ENCODE measurements around the gene SPAG16.

SPAG16 gene

GRCh38 chr2:214265991-214266489, 981.8 kb downstream of the SPAG16 start:
- no peaks in the 10 kb centered on the region for H3K36me3 ChIP-seq (ENCODE audit: control insufficient read depth, insufficient read depth, low read length)
- WGBS, 2 experiments (ENCODE audit: insufficient coverage in 2 of 2), result no CpG with 5 or more reads among the region's 3 CpGs
- H3K27ac ChIP-seq (ENCODE audit: low read depth, low read length, severe bottlenecking), result no peak overlapping the region
- H3K9me3 ChIP-seq (ENCODE audit: control insufficient read depth, low read length), result no peaks in the 10 kb centered on the region
- H3K4me3 ChIP-seq (ENCODE audit: extremely low read depth, insufficient read depth, low read length, poor library complexity, severe bottlenecking), result no peak overlapping the region
- no peaks in the 10 kb centered on the region for H3K4me1 ChIP-seq (ENCODE audit: control insufficient read depth, insufficient read depth, low read length, poor library complexity, severe bottlenecking)

GRCh38 chr2:214277880-214278279, 993.6 kb downstream of the SPAG16 start:
- no peaks in the 10 kb centered on the region for H3K4me1 ChIP-seq (ENCODE audit: control insufficient read depth, insufficient read depth, low read length, poor library complexity, severe bottlenecking)
- WGBS, 2 experiments (ENCODE audit: insufficient coverage in 2 of 2), result 89 to 94% methylated on average over 9 of the region's 9 CpGs
- no peaks in the 10 kb centered on the region for H3K36me3 ChIP-seq (ENCODE audit: control insufficient read depth, insufficient read depth, low read length)

GRCh38 chr2:214286011-214286410, 1001.7 kb downstream of the SPAG16 start:
- 36 to 44% methylated on average over 2 of the region's 3 CpGs for WGBS, 2 experiments (ENCODE audit: insufficient coverage in 2 of 2)
- Histone ChIP-seq H3K4me3 (ENCODE audit: extremely low read depth, insufficient read depth, low read length, poor library complexity, severe bottlenecking) (no peak overlapping the region), H3K36me3 (ENCODE audit: control insufficient read depth, insufficient read depth, low read length) (no peaks in the 10 kb centered on the region), H3K4me1 (ENCODE audit: control insufficient read depth, insufficient read depth, low read length, poor library complexity, severe bottlenecking) (no peaks in the 10 kb centered on the region), H3K27ac (ENCODE audit: low read depth, low read length, severe bottlenecking) (no peak overlapping the region), H3K9me3 (ENCODE audit: control insufficient read depth, low read length) (no peaks in the 10 kb centered on the region)

More at GRCh38 chr2:214277880-214278279, 993.6 kb downstream of the SPAG16 start:
- Histone ChIP-seq H3K27ac (ENCODE audit: low read depth, low read length, severe bottlenecking) (no peak overlapping the region), H3K9me3 (ENCODE audit: control insufficient read depth, low read length) (peaks cover 3% of the 10 kb centered on the region), H3K4me3 (ENCODE audit: extremely low read depth, insufficient read depth, low read length, poor library complexity, severe bottlenecking) (no peak overlapping the region)

- Histone ChIP-seq H3K36me3 (ENCODE audit: control insufficient read depth, insufficient read depth, low read length) (no peaks in the 10 kb centered on the region), H3K4me3 (ENCODE audit: extremely low read depth, insufficient read depth, low read length, poor library complexity, severe bottlenecking) (no peak overlapping the region), H3K4me1 (ENCODE audit: control insufficient read depth, insufficient read depth, low read length, poor library complexity, severe bottlenecking) (no peaks in the 10 kb centered on the region), H3K9me3 (ENCODE audit: control insufficient read depth, low read length) (peaks cover 5% of the 10 kb centered on the region), H3K27ac (ENCODE audit: low read depth, low read length, severe bottlenecking) (no peak overlapping the region)
Measured at GRCh38 chr2:214293593-214293992, 1009.3 kb downstream of the SPAG16 start.

GRCh38 chr2:214294426-214294825, 1010.2 kb downstream of the SPAG16 start:
- Histone ChIP-seq H3K4me1 (ENCODE audit: control insufficient read depth, insufficient read depth, low read length, poor library complexity, severe bottlenecking) (no peaks in the 10 kb centered on the region), H3K9me3 (ENCODE audit: control insufficient read depth, low read length) (peaks cover 5% of the 10 kb centered on the region)

GRCh38 chr2:214297423-214297822, 1013.2 kb downstream of the SPAG16 start:
- WGBS, 2 experiments (ENCODE audit: insufficient coverage in 2 of 2), result no CpG with 5 or more reads among the region's 2 CpGs
- Histone ChIP-seq H3K27ac (ENCODE audit: low read depth, low read length, severe bottlenecking) (no peak overlapping the region), H3K36me3 (ENCODE audit: control insufficient read depth, insufficient read depth, low read length) (no peaks in the 10 kb centered on the region), H3K4me1 (ENCODE audit: control insufficient read depth, insufficient read depth, low read length, poor library complexity, severe bottlenecking) (no peaks in the 10 kb centered on the region), H3K4me3 (ENCODE audit: extremely low read depth, insufficient read depth, low read length, poor library complexity, severe bottlenecking) (no peak overlapping the region), H3K9me3 (ENCODE audit: control insufficient read depth, low read length) (no peaks in the 10 kb centered on the region)

More at GRCh38 chr2:214294426-214294825, 1010.2 kb downstream of the SPAG16 start:
- Histone ChIP-seq H3K36me3 (ENCODE audit: control insufficient read depth, insufficient read depth, low read length) (no peaks in the 10 kb centered on the region), H3K27ac (ENCODE audit: low read depth, low read length, severe bottlenecking) (no peak overlapping the region), H3K4me3 (ENCODE audit: extremely low read depth, insufficient read depth, low read length, poor library complexity, severe bottlenecking) (no peak overlapping the region)

- Histone ChIP-seq H3K4me1 (ENCODE audit: control insufficient read depth, insufficient read depth, low read length, poor library complexity, severe bottlenecking) (no peaks in the 10 kb centered on the region), H3K4me3 (ENCODE audit: extremely low read depth, insufficient read depth, low read length, poor library complexity, severe bottlenecking) (no peak overlapping the region), H3K36me3 (ENCODE audit: control insufficient read depth, insufficient read depth, low read length) (no peaks in the 10 kb centered on the region), H3K27ac (ENCODE audit: low read depth, low read length, severe bottlenecking) (no peak overlapping the region), H3K9me3 (ENCODE audit: control insufficient read depth, low read length) (no peaks in the 10 kb centered on the region)
Measured at GRCh38 chr2:214310319-214310718, 1026.1 kb downstream of the SPAG16 start.

GRCh38 chr2:214311031-214311533, 1026.8 kb downstream of the SPAG16 start:
- WGBS, 2 experiments (ENCODE audit: insufficient coverage in 2 of 2), result 83 to 84% methylated on average over 3 to 5 of the region's 7 CpGs
- Histone ChIP-seq H3K27ac (ENCODE audit: low read depth, low read length, severe bottlenecking) (no peak overlapping the region), H3K4me1 (ENCODE audit: control insufficient read depth, insufficient read depth, low read length, poor library complexity, severe bottlenecking) (no peaks in the 10 kb centered on the region), H3K36me3 (ENCODE audit: control insufficient read depth, insufficient read depth, low read length) (no peaks in the 10 kb centered on the region), H3K4me3 (ENCODE audit: extremely low read depth, insufficient read depth, low read length, poor library complexity, severe bottlenecking) (no peak overlapping the region), H3K9me3 (ENCODE audit: control insufficient read depth, low read length) (no peaks in the 10 kb centered on the region)

- no peaks in the 10 kb centered on the region for H3K9me3 ChIP-seq (ENCODE audit: control insufficient read depth, low read length)
- no peak overlapping the region for H3K4me3 ChIP-seq (ENCODE audit: extremely low read depth, insufficient read depth, low read length, poor library complexity, severe bottlenecking)
- H3K36me3 ChIP-seq (ENCODE audit: control insufficient read depth, insufficient read depth, low read length), result no peaks in the 10 kb centered on the region
- no peak overlapping the region for H3K27ac ChIP-seq (ENCODE audit: low read depth, low read length, severe bottlenecking)
- no peaks in the 10 kb centered on the region for H3K4me1 ChIP-seq (ENCODE audit: control insufficient read depth, insufficient read depth, low read length, poor library complexity, severe bottlenecking)
- no CpG with 5 or more reads among the region's 3 CpGs for WGBS, 2 experiments (ENCODE audit: insufficient coverage in 2 of 2)
Measured at GRCh38 chr2:214311931-214312749, 1027.9 kb downstream of the SPAG16 start.

- Histone ChIP-seq H3K36me3 (ENCODE audit: control insufficient read depth, insufficient read depth, low read length) (no peaks in the 10 kb centered on the region), H3K4me1 (ENCODE audit: control insufficient read depth, insufficient read depth, low read length, poor library complexity, severe bottlenecking) (no peaks in the 10 kb centered on the region), H3K9me3 (ENCODE audit: control insufficient read depth, low read length) (no peaks in the 10 kb centered on the region), H3K4me3 (ENCODE audit: extremely low read depth, insufficient read depth, low read length, poor library complexity, severe bottlenecking) (no peak overlapping the region), H3K27ac (ENCODE audit: low read depth, low read length, severe bottlenecking) (no peak overlapping the region)
- no CpG with 5 or more reads among the region's 3 CpGs for WGBS, 2 experiments (ENCODE audit: insufficient coverage in 2 of 2)
Measured at GRCh38 chr2:214315324-214315723, 1031.1 kb downstream of the SPAG16 start.

GRCh38 chr2:214320211-214320610, 1035.9 kb downstream of the SPAG16 start:
- Histone ChIP-seq H3K4me3 (ENCODE audit: extremely low read depth, insufficient read depth, low read length, poor library complexity, severe bottlenecking) (no peak overlapping the region), H3K4me1 (ENCODE audit: control insufficient read depth, insufficient read depth, low read length, poor library complexity, severe bottlenecking) (no peaks in the 10 kb centered on the region), H3K27ac (ENCODE audit: low read depth, low read length, severe bottlenecking) (no peak overlapping the region), H3K9me3 (ENCODE audit: control insufficient read depth, low read length) (no peaks in the 10 kb centered on the region), H3K36me3 (ENCODE audit: control insufficient read depth, insufficient read depth, low read length) (no peaks in the 10 kb centered on the region)
